Body of pancreas (tissue), 4 donors: Measurements from ENCODE around the gene BSPRY.

Experiments used
- CTCF ChIP-seq, 7 experiments: fragments of 450-650 bp in 4 of 7; fragments of 200-600 bp in 3 of 7; sonication (generic) in 3 of 7; IDR thresholded peaks; one replicate each; pipeline ENCODE4 v1.5.1; 2016 to 2019; ENCODE audit warnings: antibody characterized with exemption in 7 of 7
- POLR2A ChIP-seq, 3 donors: fragments of 450-650 bp; IDR thresholded peaks; one replicate each; pipeline ENCODE4 v1.6.1; 2016; ENCODE audit warnings: antibody characterized with exemption in 3 of 3, mild to moderate bottlenecking in 2 of 3

GRCh38 chr9:113373256-113373655 lies 23.9 kb downstream of the BSPRY start:
- TF ChIP-seq CTCF (IDR thresholded peaks at IDR 0.05), result no peak
- no peak for TF ChIP-seq POLR2A (IDR thresholded peaks at IDR 0.05)
